ENCODE data around the gene FALEC.

DNA sequence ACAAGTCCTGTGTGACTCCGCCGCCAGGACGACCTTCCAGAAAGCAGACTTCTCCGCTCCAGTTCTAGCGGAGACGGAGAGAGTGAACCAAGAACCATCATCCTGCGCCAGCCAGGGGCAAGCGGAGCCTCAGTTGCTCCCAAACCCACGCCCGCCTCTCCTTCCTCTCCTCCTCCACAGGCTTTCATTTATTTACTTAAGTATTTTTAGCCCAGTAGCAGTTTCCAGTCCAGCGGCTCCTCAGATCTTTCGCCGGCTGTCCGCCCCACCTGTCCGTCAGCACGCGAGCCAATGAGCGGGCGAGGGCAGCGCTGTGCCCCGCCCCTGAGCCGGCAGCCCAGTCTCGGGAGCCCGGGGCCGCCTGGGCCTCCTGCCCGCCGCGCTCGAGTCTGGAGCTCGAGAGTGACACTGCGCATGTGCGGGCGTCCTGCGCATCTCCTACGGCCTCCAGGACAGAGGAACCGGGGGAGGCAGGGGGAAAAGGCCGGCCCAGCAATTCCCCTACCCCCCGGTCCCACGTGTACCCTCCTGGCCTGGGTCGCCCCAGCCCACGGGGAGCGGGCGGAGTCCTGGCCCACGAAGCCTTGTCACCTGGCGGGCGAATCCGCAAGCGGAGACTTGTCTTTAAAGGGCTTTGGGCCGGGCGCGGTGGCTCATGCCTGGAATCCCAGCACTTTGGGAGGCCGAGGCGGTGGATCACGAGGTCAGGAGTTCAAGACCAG, at the start of gene FALEC:
- TF ChIP-seq EP300 (IDR thresholded peaks at IDR 0.05) (no peak), POLR2AphosphoS5 (IDR thresholded peaks at IDR 0.05) (peak; percentile 22)
